ENCODE measurements around the gene HS2ST1. TPM values are rescaled to one million over a fixed set of nuclear protein-coding genes. Genes with fewer than 3 reads are reported as not detected.

HS2ST1 gene
- total and polyA plus RNA-seq, 2 experiments from 2014 or later, result 6.7 to 17.1 TPM

GRCh38 chr1:86960548-86960947 is 46.1 kb downstream of the HS2ST1 start:
- peaks cover 45% of the 10 kb centered on the region for H3K36me3 Mint-ChIP-seq (ENCODE audit: low read depth)

More at GRCh38 chr1:86960548-86960947, 46.1 kb downstream of the HS2ST1 start:
- Histone ChIP-seq H4K20me1 (replicated peaks; ENCODE audit: insufficient read depth) (0 out of 2 replicates have a peak, but pooled peaks cover 4% of the 10 kb centered on the region), H3K4me2 (no peak overlapping the region), H3K27me3 (ENCODE audit: insufficient read depth) (no peaks in the 10 kb centered on the region), H2AFZ (no peak overlapping the region), H3K4me1 (ENCODE audit: insufficient read depth) (no peaks in the 10 kb centered on the region; the same call in 1 of the 2 replicates), H3K79me2 (replicated peaks; ENCODE audit: insufficient read depth) (peaks cover 52% of the 10 kb centered on the region), H3K27ac (ENCODE audit: low read depth) (no peak overlapping the region), H3K9me2 (ENCODE audit: insufficient read depth) (no peaks in the 10 kb centered on the region), H3F3A (replicated peaks; ENCODE audit: low read depth) (no peaks in the 10 kb centered on the region), H3K4me3 (no peak overlapping the region), H3K36me3 (ENCODE audit: insufficient read depth) (no peaks in the 10 kb centered on the region)
- Mint-ChIP-seq H3K27me3 (ENCODE audit: insufficient read depth, low read depth, poor library complexity) (peaks cover 5% of the 10 kb centered on the region), H3K4me1 (peaks cover 11% of the 10 kb centered on the region; the same call in 2 of the 3 replicates), H3K27ac (no peak overlapping the region), H3K4me3 (no peak overlapping the region), H3K9me3 (peaks cover 22% of the 10 kb centered on the region)
- DNase-seq (ENCODE audit: low spot score), result no peak
- no peak for TF ChIP-seq ZNF462 (CRISPR knock-in tag; IDR thresholded peaks at IDR 0.05)
- TF ChIP-seq EZH2 (IDR thresholded peaks at IDR 0.05; ENCODE audit: low read depth, unreplicated experiment), result no peak
- no peak for TF ChIP-seq ETS1 (IDR thresholded peaks at IDR 0.05)
- TF ChIP-seq NANOG (IDR thresholded peaks at IDR 0.05; ENCODE audit: borderline replicate concordance), result no peak
- no peak for TF ChIP-seq CREB1 (CRISPR knock-in tag; IDR thresholded peaks at IDR 0.05; ENCODE audit: low read depth)
- no peak for TF ChIP-seq CTCF (conservative IDR thresholded peaks at IDR 0.05; ENCODE audit: low read depth in 2 of 2)
- no peak for TF ChIP-seq STAT1 (IDR thresholded peaks at IDR 0.05; ENCODE audit: unreplicated experiment)
- TF ChIP-seq ZNF331 (CRISPR knock-in tag; IDR thresholded peaks at IDR 0.05; ENCODE audit: low read depth), result no peak
- no peak for TF ChIP-seq JUNB (IDR thresholded peaks at IDR 0.05; ENCODE audit: unreplicated experiment)
- TF ChIP-seq REST (IDR thresholded peaks at IDR 0.05; ENCODE audit: unreplicated experiment), result no peak
- no peak for TF ChIP-seq POLR2AphosphoS5 (IDR thresholded peaks at IDR 0.05; ENCODE audit: low read depth)
- TF ChIP-seq ZNF114 (CRISPR knock-in tag; IDR thresholded peaks at IDR 0.05), result no peak
- TF ChIP-seq EZH2phosphoT487 (IDR thresholded peaks at IDR 0.05; ENCODE audit: unreplicated experiment), result no peak
- ATAC-seq, result no peak
